Osteocyte (in vitro differentiated cells): ENCODE data around the gene MPZL3. TPM values are rescaled to one million over a fixed set of nuclear protein-coding genes. Genes with fewer than 3 reads are reported as not detected.
A peak's percentile ranks its signal among the peaks of the same experiment; 100 is the strongest.

Experiments
- DNase-seq: peaks from one replicate; pipeline ENCODE4 v3.0.0; 2021; ENCODE audit warnings: mixed read lengths; ENCODE audit not compliant: unreplicated experiment; ENCODE audit errors: extremely low spot score
- H3K27ac Mint-ChIP-seq: one replicate; pipeline ENCODE4 v1.8.0; 2021; ENCODE audit warnings: mild to moderate bottlenecking, mixed read lengths; ENCODE audit not compliant: unreplicated experiment
- H3K27me3 Mint-ChIP-seq: one replicate; pipeline ENCODE4 v1.8.0; 2021; ENCODE audit warnings: mixed read lengths; ENCODE audit not compliant: unreplicated experiment
- H3K36me3 Mint-ChIP-seq: one replicate; pipeline ENCODE4 v1.8.0; 2021; ENCODE audit warnings: mixed read lengths; ENCODE audit not compliant: unreplicated experiment
- H3K4me1 Mint-ChIP-seq: one replicate; pipeline ENCODE4 v1.8.0; 2021; ENCODE audit warnings: mixed read lengths; ENCODE audit not compliant: unreplicated experiment
- H3K4me3 Mint-ChIP-seq: one replicate; pipeline ENCODE4 v1.8.0; 2021; ENCODE audit warnings: mild to moderate bottlenecking, moderate library complexity, mixed read lengths; ENCODE audit not compliant: unreplicated experiment
- H3K9me3 Mint-ChIP-seq: one replicate; pipeline ENCODE4 v1.8.0; 2021; ENCODE audit warnings: mixed read lengths; ENCODE audit not compliant: unreplicated experiment
- total RNA-seq: library from RNA; stranded (reverse); gene quantifications from 2 replicates; pipeline ENCODE4 v1.2.1, GENCODE V29; 2021
- TF ChIP-seq, protein P1 (sequence below): fragments of 200-600 bp; sonication (generic); IDR thresholded peaks from 2 replicates; pipeline ENCODE4 v1.5.0; 2021; ENCODE audit warnings: antibody characterized with exemption, mild to moderate bottlenecking, moderate library complexity

Gene MPZL3
- total RNA-seq, 1 donor from 2014 or later: 0.40 TPM

DNA sequence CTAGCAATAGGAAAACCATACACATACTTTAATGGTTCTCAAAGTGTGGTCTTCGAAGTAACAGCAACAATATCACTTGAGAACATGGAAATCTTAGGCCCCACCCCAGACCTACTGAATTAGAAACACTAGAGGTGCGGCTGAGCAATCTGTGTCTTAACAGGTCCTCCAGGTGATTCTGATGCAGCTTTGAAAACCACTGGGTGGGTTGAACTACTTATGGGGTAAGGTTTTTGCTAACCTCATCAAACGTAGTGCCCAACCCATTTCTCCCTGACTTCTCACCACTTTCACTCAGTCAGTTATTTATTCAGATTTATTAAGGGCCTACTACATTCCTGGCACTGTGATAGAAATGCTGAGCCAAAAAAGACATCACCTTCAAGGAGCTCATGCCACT is 8.2 kb upstream of the MPZL3 start:
- peaks cover 66% of the 10 kb centered on the region for H3K27me3 Mint-ChIP-seq
- no peaks in the 10 kb centered on the region for H3K9me3 Mint-ChIP-seq
- H3K27ac Mint-ChIP-seq: no peak overlapping the region
- peaks cover 2% of the 10 kb centered on the region for H3K4me1 Mint-ChIP-seq
- no peaks in the 10 kb centered on the region for H3K36me3 Mint-ChIP-seq
- H3K4me3 Mint-ChIP-seq: no peak overlapping the region
- no peak for DNase-seq
- TF ChIP-seq, protein P1, sequence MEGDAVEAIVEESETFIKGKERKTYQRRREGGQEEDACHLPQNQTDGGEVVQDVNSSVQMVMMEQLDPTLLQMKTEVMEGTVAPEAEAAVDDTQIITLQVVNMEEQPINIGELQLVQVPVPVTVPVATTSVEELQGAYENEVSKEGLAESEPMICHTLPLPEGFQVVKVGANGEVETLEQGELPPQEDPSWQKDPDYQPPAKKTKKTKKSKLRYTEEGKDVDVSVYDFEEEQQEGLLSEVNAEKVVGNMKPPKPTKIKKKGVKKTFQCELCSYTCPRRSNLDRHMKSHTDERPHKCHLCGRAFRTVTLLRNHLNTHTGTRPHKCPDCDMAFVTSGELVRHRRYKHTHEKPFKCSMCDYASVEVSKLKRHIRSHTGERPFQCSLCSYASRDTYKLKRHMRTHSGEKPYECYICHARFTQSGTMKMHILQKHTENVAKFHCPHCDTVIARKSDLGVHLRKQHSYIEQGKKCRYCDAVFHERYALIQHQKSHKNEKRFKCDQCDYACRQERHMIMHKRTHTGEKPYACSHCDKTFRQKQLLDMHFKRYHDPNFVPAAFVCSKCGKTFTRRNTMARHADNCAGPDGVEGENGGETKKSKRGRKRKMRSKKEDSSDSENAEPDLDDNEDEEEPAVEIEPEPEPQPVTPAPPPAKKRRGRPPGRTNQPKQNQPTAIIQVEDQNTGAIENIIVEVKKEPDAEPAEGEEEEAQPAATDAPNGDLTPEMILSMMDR: no peak

DNA sequence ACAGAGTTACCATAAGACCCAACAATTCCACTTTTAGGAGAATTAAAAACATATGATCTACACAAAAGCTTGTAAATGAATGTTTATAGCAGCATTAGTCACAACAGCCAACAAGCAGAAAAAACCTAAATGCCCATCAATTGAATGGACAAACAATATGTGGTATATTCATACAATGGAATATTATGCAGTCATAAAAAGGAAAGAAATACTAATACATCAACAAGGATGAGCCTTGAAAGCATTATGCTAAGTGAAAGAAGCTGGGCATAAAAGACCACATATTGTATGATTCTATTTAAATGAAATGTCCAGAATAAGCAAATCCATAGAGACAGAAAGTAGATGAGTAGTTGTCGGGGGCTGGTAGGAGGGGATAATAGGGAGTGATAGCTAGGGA is 7.0 kb upstream of the MPZL3 start:
- Mint-ChIP-seq H3K27me3 (peaks cover 65% of the 10 kb centered on the region), H3K27ac (no peak overlapping the region), H3K36me3 (no peaks in the 10 kb centered on the region), H3K4me3 (no peak overlapping the region), H3K4me1 (peaks cover under 1% of the 10 kb centered on the region), H3K9me3 (no peaks in the 10 kb centered on the region)
- TF ChIP-seq, protein P1: no peak
- no peak for DNase-seq

DNA sequence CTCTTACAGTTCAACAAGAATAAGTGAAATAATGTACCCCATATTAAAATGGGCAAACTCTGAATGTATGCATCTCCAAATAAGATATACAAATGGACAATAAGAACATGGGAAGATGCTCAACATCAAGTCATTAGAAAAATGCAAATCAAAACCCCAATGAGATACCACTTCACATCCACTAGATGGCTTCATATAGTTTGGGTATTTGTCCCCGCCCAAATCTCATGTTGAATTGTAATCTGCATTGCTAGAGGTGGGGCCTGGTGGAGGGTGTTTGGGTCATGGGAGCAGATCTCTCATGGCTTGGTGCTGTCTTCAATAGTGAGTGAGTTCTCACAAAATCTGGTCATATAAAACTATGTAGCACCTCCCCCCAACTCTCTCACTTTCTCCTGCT is 6.2 kb upstream of the MPZL3 start:
- TF ChIP-seq, protein P1: no peak
- Mint-ChIP-seq H3K27me3 (peaks cover 58% of the 10 kb centered on the region), H3K4me1 (no peaks in the 10 kb centered on the region), H3K27ac (no peak overlapping the region), H3K4me3 (no peak overlapping the region), H3K9me3 (no peaks in the 10 kb centered on the region), H3K36me3 (no peaks in the 10 kb centered on the region)
- no peak for DNase-seq

DNA sequence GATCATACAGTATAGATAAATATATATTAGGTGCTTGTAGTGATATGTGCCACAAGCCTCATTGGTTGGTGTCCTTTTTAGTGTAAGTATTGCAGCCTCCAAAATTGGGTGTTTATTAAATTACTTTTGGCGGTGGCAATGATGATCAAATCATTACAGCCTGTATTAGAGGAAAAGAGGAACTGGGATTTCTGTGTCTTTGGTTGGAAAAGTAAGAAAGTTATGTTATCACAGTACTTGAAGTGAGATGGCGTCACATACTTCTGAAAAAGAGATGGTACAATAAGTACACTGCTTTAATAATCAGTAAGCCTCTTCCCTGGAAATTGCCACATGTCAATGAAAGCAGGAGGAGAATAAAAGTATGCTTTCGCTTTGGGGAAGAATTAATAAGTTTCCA is 523 bp upstream of the MPZL3 start:
- TF ChIP-seq, protein P1: no peak

DNA sequence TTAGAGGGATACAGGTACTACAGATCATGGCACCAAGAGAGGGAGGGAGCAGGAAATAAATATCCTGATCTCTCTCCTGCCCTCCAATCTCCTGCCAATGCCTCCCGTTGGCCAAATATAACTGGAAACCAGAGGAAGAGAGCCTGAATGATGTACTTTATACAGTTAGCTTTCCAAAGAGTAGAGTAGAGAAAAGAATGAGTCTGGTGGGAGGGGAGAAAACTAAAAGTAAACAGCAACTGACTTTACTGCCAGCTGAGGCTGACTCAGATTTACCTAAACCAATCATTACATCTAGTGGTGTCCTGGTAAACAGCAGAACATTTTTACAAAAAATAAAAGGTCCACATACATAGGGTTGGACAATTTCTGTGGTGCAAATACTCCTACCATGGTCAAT is 5.1 kb downstream of the MPZL3 start:
- Mint-ChIP-seq H3K4me1 (peaks cover 4% of the 10 kb centered on the region), H3K36me3 (no peaks in the 10 kb centered on the region), H3K27ac (no peak overlapping the region), H3K9me3 (no peaks in the 10 kb centered on the region), H3K27me3 (peaks cover 44% of the 10 kb centered on the region), H3K4me3 (no peak overlapping the region)
- TF ChIP-seq, protein P1: no peak
- DNase-seq: no peak

More for the DNA sequence above, 523 bp upstream of the MPZL3 start:
- Mint-ChIP-seq H3K27me3 (peaks cover 40% of the 10 kb centered on the region), H3K4me1 (peaks cover 9% of the 10 kb centered on the region), H3K4me3 (peak overlapping the region; percentile 84), H3K27ac (no peak overlapping the region), H3K36me3 (peaks cover 6% of the 10 kb centered on the region), H3K9me3 (peaks cover 8% of the 10 kb centered on the region)
- no peak for DNase-seq
